Measurements from ENCODE around the gene TRABD.
"Not testable (repeated sequence)": the region's sequence is repeated elsewhere in the genome, so short reads cannot be mapped to it uniquely, and the experiment has no call there.

TRABD gene

GRCh38 chr22:50204998-50205397 is 19.3 kb downstream of the TRABD start:
- DNase-seq, result not testable (repeated sequence)

GRCh38 chr22:50205781-50206569 is 20.3 kb downstream of the TRABD start:
- DNase-seq, result no peak

DNA sequence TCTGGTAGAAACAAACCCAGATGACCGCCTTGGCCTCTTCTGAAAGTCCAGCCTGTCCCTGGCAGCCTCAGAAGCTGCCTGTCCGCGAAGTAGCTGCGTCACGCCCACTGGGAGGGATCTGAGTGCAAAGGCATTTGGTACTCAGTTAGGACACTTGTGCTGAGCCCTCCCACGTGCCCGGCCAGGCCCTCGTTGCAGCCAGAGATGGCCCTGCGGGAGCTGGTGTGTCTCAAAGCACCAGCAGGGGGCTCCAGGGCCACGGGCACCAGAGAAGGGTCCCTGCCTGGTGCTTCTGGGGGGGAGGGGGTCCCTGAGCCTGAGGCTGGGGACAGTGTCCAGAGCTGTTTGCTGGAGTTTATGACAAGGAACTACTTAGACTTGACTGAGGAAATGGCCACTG is 20.9 kb downstream of the TRABD start:
- no peak for DNase-seq

DNA sequence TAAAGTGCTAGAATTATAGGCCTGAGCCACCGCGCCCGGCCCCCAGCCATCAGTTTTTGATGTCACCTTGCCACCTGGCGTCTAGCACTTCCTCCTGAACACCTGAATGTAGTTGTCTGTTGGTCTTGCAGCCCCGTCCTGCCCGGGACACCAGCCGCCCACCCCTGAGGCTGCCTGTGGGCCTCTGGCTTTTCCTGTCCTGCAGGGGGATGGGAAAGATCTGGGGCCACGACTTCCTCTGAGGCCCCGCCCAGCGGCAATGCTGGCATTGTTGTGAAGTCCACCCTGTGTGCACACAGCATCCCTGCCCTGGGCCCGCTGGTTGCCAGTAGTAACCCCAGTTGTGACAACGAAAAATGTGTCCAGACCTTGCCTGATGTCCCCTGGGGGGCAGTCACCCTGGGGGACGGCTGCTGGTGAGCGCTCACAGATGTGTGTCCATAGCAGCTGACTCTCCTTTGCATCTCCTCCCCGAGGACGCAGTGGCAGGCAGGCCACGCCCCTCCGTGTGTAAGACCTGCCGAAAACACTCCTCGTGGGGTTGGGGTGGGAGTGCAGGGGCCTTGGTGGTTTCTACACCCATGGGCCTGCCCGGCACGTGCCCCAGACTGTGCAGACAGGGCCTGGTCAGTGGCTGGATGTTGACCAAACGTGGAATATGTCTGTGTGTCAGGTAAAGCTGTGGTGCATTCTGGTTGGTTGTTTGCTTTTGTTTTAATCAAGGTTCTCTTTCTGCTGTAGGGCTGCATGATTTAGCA is 21.8 kb downstream of the TRABD start:
- no peak for DNase-seq

DNA sequence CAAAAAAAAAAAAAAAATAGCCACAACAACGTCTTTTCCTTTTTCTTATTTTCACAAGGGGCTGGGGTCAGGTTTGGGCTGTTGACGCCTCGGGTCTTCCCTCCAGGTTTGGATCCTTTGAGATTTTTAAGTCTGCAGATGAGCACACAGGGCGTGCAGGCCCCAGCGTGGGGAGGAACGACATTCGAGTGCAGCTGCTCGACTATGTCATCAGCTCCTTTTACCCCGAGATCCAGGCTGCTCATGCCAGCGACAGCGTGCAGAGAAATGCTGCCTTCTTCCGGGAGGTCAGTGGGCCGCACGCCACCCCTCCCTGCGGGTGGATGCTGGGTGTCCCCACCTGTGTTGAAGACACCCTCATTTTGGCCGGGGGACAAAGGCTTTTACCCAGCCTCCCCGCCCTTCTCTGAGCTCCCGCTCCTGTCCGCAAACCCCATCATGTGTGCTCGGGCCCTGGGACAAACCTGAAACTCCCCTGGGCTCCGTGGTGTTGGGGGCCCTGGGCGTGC is 22.8 kb downstream of the TRABD start:
- no peak for DNase-seq

DNA sequence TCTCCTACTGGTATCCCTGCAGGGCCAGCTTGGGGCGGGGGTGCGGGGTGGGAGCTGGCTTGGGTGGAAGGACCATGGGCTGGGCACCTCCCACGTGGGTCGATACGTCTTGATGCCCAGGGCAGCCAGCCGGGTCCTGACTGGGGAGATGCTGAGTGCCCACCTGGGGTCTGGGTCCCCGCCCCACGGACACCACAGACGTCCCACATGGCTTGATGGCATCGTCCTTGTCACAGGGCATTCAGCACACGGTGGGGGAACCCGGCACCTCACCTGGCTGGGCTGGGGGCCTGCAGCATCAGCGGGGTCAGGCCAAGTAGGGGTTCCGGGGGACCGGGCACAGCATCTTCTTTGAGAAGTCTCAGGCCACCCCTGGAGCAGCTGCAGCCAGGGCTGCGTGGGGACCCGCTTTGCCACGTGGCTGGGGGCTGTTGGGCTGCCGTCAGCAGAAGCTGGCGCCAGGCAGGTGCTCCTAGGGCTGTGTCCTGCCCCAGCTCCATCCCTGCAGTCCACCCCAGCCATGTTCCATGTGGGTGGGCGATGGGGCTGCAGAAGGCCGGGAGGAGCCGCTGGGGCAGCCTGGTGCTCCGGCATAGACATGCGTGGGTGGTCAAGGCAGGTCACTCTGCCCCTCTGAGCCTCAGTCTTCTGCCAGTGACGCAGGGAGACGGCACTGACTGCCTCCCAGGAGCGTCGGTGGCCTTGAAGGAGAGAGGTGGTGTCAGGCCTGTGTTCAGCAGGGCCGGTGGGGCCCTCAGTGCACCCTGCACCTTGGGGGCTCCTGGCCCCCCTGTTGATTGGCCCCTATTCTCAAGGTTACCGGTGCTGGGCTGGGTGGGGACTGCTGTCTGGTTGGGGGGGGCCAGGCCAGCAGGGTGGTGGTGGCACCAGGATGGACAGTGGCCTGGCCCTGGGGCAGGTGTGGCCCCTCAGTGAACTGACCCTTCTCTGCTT is 23.5 kb downstream of the TRABD start:
- DNase-seq, result no peak

GRCh38 chr22:50209893-50210292 is 24.2 kb downstream of the TRABD start:
- peak; percentile 76 for DNase-seq

DNA sequence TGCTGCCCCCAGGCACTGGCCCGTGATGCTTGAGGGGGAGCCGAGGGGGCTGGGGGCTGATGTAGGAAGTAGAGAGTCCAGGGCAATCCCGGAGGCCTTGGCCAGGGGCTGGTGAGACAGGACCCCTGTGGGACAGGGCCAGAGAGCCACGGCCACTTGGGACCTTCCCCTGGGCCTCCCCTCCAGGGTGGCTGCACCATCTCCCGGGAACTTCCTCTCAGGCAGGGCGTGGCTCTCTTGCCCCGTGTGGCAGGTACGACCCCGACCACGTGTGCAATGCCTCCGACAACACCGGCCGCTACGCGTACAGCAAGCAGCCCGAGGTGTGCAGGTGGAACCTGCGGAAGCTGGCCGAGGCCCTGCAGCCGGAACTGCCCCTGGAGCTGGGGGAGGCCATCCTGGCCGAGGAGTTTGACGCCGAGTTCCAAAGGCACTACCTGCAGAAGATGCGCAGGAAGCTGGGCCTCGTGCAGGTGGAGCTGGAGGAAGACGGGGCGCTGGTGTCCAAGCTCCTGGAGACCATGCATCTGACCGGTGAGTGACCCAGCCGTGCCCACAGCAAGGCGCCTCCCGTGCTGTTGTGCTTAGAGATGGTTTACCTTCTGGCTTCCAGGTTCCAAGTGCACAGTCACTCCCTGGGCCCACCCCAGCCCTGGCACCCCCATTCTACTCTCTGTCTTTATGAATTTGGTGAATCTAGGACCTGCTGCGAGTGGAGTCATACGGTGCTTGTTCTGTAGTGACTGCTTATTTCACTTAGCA is 24.8 kb downstream of the TRABD start:
- no peak for DNase-seq

- DNase-seq, result no peak
These were observed 25.4 kb downstream of the TRABD start for GRCh38 chr22:50211147-50211546.

DNA sequence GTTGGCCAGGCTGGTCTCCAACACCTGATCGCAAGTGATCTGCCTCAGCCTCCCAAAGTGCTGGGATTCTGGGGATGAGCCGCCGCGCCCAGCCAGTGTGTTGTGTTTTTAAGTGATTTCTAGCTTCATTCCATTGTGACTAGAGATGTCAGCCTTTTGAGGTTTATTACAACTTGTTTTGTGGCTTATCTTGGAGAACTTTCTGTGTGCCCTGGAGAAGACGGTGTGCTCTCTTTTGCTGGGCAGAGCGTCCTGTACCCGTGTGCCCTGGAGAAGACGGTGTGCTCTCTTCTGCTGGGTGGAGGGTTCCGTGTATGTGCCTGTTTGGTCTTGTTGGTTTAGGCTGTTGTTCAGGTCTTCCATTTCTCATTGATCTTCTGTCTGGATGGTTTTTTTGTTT is 27.6 kb downstream of the TRABD start:
- DNase-seq, result no peak

DNA sequence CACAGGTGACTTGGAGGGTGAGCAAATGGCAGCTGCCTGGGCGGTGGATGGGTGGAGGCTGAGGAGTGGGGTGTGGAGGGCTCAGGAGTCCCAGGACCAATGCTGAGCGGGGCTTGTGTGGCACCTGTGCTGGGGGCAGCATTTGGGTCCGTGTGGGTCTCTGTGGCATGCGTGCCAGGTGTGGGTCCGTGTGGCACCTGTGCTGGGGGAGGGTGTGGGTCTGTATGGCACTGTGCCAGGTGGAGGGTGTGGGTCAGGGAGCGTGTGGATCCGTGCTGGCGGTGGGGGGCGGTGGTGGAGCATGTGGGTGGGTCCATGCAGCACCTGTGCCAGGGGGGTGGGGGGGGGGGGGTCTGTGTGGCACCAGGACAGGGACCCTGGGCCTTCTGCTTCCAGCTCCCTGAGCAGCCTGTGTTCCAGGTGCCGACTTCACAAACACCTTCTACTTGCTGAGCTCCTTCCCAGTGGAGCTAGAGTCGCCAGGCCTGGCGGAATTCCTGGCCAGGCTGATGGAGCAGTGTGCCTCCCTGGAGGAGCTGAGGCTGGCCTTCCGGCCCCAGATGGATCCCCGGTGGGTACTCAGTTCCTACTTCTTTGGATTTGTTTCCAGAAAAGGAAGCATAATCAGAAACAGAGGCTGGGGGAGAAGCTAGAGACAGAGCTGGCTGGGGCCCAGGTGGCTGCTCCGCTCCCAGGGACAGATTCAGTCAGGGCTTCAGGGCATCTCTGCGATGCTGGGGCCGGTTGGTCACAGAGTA is 29.8 kb downstream of the TRABD start:
- DNase-seq, result no peak

DNA sequence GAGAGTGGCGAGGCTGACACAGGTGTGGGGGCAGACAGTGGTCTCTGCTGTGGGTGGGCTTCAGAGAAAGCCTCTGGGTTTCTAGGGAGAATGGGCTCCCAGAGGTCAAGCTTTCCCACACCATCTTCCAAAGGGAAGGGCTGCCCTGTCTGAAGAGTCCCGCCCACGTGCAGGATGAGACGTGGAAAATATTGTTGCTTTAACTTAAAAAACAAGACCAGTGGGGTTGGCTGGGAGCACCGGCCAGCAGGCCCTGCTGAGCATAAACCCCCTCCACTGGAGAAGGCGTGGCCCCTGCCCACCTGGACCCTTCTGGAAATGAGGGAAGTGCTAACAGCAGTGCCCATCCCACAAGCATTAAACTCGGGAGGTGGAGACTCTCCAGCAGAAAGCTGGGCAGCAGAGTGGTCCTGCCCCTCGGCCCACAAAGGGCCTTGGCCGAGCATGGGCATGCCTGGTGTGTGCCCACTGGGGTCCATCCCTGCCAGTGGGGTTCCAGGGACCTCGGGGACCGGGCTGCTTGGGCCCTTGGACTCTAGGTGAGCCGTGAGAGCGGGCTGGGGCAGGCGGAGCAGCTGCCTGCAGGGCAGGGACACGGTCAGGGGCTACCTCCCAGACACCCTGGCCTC is 30.5 kb downstream of the TRABD start:
- no peak for DNase-seq

- DNase-seq, result no peak
These were observed 31.2 kb downstream of the TRABD start for GRCh38 chr22:50216684-50217520.

GRCh38 chr22:50217543-50218152 is 31.9 kb downstream of the TRABD start:
- DNase-seq, result no peak

GRCh38 chr22:50218153-50218995 is 32.7 kb downstream of the TRABD start:
- DNase-seq, result no peak

GRCh38 chr22:50218996-50219727 is 33.4 kb downstream of the TRABD start:
- no peak for DNase-seq

GRCh38 chr22:50219800-50220602 is 34.3 kb downstream of the TRABD start:
- no peak for DNase-seq

Data from activated CD4-positive, alpha-beta T cell treated with anti-CD3 and anti-CD28 coated beads, Interleukin-2, amount 50 U/mL, for 1 hour (primary cell).